Mucosa of stomach (tissue), 1 donor: ENCODE measurements around the gene TMEM247.

Source experiments
- H3K27me3 ChIP-seq: one replicate; pipeline ENCODE4 v1.7.0; 2013; ENCODE audit warnings: mild to moderate bottlenecking, low read length; ENCODE audit not compliant: control insufficient read depth, insufficient read depth
- H3K36me3 ChIP-seq: one replicate; pipeline ENCODE4 v1.7.0; 2013; ENCODE audit warnings: low read length; ENCODE audit not compliant: control insufficient read depth, insufficient read depth
- H3K4me1 ChIP-seq: one replicate; pipeline ENCODE4 v1.7.0; 2013; ENCODE audit warnings: mild to moderate bottlenecking, low read length; ENCODE audit not compliant: control insufficient read depth, insufficient read depth
- H3K4me3 ChIP-seq: one replicate; pipeline ENCODE4 v1.7.0; 2013; ENCODE audit warnings: low read length
- H3K9ac ChIP-seq: one replicate; pipeline ENCODE4 v1.7.0; 2013; ENCODE audit warnings: mild to moderate bottlenecking, low read length, moderate library complexity
- H3K9me3 ChIP-seq: one replicate; pipeline ENCODE4 v1.7.0; 2013; ENCODE audit warnings: mild to moderate bottlenecking, low read length, moderate library complexity; ENCODE audit not compliant: control insufficient read depth
- donor health status: Pancreatic carcinoma.

TMEM247 gene

DNA sequence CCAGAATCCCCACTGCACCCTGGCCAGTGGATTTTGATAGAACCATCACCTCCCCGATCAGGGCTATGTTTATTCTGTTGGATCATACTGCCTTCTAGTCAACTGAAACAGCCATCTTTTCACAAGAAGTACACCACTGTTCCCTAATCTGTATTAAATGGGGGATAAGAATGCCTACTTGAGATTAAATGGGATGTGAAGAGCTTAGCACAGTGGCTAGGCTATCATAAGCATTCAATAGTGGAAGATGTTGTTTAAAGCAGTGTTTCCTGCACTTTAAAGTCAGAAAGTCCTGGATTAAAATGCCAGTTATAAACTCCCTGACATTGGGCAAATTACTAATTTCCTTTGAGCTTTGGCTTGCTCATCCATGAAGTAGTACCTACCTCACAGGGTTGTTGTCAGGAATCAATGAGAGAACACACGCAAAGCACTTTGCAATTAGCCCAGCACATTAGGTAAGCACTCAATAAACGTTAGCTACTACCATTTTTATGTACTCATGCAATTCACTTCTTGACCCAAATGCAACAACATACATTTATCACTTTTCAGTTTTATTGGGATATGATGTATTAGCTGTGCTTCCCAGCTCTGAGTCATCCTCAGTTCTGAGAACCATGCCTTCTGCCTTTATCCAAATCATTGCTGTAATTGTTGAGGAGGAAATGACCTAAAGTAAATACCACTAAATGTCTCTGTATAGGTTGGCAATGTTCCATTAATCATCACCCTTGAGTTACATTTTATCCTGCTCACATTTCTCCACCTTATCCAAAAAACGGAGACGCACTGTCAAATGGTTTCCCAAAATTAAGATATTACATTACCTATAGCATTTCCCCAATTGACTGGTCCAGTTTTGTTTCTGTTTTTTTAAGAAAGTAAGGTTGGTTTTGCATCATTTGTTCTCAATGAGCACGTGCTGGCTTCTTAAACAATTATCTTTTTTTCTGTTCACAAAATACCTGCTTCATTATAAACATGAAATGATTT is 2.1 kb downstream of the TMEM247 start:
- H3K4me1 ChIP-seq: peaks cover 6% of the 10 kb centered on the region
- no peaks in the 10 kb centered on the region for H3K36me3 ChIP-seq
- H3K9me3 ChIP-seq: no peaks in the 10 kb centered on the region
- no peak overlapping the region for H3K4me3 ChIP-seq
- H3K9ac ChIP-seq: no peak overlapping the region
- H3K27me3 ChIP-seq: no peaks in the 10 kb centered on the region

DNA sequence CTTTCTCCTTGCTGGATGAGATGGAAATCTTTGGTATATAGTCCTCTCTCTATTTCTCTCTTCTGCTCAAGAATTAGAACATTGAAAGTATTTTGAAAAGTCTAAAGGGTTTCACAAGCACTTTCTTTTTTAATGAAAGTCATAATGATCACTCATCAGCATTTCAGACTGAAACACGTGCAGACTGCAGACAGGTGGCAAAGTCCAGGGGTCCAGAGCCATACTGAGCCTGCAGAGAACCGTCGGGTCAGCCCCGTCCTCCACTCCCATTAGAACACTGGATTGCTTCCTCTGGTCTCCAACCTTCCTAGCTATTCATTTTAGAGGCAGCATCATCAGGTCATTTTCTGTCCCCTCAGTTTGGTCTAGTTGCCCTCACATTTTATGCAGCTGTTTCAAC is 3.1 kb downstream of the TMEM247 start:
- Histone ChIP-seq H3K4me1 (peaks cover 4% of the 10 kb centered on the region), H3K36me3 (no peaks in the 10 kb centered on the region), H3K9me3 (no peaks in the 10 kb centered on the region), H3K9ac (no peak overlapping the region), H3K4me3 (no peak overlapping the region), H3K27me3 (no peaks in the 10 kb centered on the region)

DNA sequence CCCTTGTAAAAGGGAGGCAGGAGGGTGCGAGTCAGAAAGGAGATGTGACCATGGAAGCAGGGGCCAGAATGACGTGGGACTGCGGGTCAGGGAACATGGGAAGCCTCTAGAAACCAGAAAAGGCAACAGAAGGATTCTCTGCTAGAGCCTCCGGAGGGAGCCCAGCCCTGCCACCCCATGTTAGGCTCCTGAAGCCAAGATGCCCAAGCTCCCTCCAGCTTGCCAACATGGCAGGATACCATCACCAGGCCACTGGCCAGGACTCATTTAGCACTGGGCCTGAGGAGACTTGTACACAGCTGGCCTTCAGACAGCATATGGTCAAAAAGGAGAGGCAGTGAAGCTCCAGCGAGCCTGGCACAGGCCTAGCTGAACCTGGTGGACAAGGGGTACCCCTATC is 5.6 kb downstream of the TMEM247 start:
- H3K27me3 ChIP-seq: no peaks in the 10 kb centered on the region
- no peaks in the 10 kb centered on the region for H3K4me1 ChIP-seq
- H3K9ac ChIP-seq: no peak overlapping the region
- no peaks in the 10 kb centered on the region for H3K9me3 ChIP-seq
- H3K36me3 ChIP-seq: no peaks in the 10 kb centered on the region
- H3K4me3 ChIP-seq: no peak overlapping the region

DNA sequence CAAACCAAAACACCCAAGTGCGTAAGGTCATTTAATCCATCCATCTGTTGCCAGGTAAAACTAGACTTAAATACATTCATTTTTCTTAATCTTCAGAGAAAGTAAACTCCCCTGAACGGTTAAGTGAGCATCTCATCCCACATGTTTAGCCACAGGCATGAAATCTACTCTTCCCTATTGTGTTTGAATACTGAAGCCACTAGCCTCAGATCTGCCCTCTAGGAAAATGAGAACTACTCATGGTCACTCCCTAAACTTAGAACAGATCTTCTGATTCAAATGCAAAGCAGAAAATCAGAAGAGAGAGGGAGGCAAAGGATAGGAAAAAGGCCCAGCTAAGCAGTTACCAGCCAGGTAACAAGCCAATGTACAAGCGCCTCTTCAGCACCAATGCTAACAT is 7.1 kb downstream of the TMEM247 start:
- Histone ChIP-seq H3K36me3 (no peaks in the 10 kb centered on the region), H3K9ac (no peak overlapping the region), H3K4me3 (no peak overlapping the region), H3K4me1 (no peaks in the 10 kb centered on the region), H3K9me3 (no peaks in the 10 kb centered on the region), H3K27me3 (no peaks in the 10 kb centered on the region)

DNA sequence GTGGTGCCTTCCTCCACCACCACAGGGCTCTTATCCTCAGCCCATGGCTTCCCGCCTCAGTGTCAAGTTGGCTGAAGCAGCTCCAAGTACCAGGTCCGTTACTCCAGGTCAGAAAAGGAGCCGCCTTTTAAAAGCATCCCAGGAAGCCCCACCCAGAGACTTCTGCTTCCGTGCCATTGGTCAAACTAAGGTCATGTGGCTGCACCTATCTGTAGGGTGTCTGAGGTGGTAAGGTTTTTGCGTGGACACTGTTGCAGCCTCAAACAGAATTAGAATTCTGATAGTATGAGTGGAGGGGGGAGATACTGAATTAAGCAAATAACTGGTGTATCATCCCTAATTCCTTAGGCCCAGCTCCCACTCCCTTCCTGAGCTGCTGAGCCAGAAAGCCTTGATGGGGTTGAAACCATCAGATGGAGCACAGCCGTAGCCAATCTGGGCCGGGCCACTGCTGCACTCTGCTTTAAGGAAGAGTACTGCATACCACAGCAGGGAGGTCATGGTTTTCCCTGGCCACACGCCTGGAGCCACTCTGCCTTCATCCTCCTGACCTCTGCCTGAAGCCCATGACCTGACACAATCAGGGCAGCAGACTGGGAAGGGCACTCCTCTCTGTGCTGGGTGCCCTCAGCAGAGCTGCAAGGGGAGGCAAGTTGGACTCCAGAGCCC is 8.4 kb downstream of the TMEM247 start:
- Histone ChIP-seq H3K9me3 (no peaks in the 10 kb centered on the region), H3K4me3 (no peak overlapping the region), H3K9ac (no peak overlapping the region), H3K36me3 (no peaks in the 10 kb centered on the region), H3K27me3 (no peaks in the 10 kb centered on the region), H3K4me1 (no peaks in the 10 kb centered on the region)

DNA sequence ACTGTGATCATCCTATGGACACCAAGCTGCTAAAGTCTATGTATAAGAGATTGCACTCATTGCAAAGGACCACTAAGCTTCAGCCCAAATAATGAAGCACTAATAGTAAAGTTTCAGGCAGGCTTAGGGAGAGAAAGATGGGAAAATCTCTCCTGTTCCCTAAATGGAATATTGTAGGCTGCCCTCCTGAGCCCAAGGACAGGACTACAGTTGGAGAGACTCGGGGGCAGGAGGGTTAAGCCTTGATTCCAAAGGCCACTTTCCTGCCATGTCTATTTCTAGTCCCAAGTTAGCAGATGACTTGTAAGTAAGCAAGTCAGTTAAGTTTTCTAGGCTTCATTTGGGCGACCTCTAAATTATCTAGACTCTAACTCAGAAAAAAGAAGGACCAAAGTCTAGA is 9.0 kb downstream of the TMEM247 start:
- H3K9ac ChIP-seq: no peak overlapping the region
- no peaks in the 10 kb centered on the region for H3K27me3 ChIP-seq
- no peaks in the 10 kb centered on the region for H3K4me1 ChIP-seq
- H3K4me3 ChIP-seq: no peak overlapping the region
- H3K9me3 ChIP-seq: no peaks in the 10 kb centered on the region
- no peaks in the 10 kb centered on the region for H3K36me3 ChIP-seq

DNA sequence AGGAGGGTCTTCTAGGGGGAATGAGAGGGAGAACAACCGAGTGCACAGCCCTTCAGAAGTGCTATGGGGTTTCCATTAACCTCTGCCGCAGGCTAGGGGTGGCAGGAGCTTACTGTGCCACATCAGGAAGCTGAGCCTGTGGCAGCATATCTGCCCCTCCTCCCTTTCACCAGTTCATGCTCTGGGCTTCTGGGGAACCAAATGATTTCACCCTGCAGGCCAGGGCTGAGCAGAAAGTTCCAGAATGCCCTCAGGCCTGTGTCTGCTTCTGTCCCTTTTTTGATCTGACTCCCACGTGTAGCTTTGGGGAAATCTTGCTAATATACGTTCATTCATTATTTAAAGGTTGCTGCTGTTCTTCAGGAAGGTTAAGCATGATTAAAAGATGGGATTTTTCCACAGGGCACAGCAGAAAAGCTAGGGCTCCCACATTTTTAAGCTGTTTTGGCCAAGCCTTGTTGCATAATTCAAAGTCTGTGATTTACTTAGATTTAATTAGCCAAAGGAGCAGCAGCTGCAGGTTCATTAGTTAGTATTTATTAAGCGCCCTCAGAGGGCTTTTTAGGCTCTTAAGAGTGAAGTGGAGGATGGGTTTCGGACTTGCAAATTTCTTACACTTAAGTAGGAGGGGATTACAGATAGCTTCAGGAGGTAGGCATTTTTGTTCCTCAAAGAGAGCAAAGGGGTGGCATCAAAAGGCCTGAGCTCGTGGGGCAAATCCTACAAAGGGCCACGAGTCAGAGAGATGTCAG is 10.2 kb downstream of the TMEM247 start:
- no peaks in the 10 kb centered on the region for H3K9me3 ChIP-seq
- no peaks in the 10 kb centered on the region for H3K27me3 ChIP-seq
- no peaks in the 10 kb centered on the region for H3K4me1 ChIP-seq
- H3K36me3 ChIP-seq: no peaks in the 10 kb centered on the region
- no peak overlapping the region for H3K4me3 ChIP-seq
- H3K9ac ChIP-seq: no peak overlapping the region

DNA sequence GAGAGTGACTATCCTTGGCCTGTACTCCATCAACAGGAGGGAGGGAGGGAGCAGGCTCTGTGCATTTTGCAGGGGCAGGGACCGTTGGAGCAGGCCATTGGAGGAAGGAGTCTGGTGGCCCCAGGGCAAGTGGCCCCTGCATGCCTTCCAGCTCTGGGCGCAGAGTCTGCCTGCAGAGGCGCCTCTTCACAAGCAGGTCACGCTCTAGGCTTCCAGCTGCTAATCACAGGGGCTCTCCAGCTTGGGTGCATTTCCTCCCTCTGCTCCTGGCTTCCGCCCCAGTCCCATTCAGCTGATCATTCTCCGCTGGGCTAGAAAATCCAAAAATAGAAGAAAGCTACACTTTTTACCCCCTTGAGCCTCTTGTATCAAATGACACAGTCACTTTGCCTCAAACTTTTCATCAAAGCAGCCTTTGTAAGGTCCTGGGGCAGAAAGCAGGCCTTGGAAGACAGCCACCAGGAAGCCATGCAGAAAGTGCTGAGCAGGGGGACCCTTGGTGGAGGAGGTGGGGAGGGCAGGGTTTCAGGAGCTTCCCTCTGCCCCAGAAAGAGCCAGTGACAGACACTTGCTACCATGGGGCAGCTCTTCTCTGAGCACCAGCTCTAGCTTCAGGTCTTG is 11.3 kb downstream of the TMEM247 start:
- Histone ChIP-seq H3K9ac (no peak overlapping the region), H3K4me1 (no peaks in the 10 kb centered on the region), H3K4me3 (no peak overlapping the region), H3K36me3 (no peaks in the 10 kb centered on the region), H3K27me3 (no peaks in the 10 kb centered on the region), H3K9me3 (no peaks in the 10 kb centered on the region)

DNA sequence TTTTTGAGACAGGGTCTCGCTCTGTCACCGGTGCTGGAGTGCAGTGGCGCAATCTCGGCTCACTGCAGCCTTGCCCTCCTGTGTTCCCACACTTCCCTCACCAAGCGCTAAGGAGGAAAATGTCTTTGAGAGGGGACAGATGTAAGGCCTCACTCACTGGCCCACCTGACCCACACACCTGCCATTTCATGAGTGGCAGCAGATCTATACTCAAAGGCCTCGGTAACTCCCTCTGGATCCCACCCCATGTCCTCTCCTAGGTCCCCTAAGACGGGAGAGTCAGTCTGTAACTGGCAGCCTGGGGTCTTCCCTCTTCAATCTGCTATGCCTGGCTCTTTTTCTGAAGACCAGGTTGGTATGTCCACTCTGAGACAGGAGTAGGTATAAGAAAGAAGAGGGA is 12.9 kb downstream of the TMEM247 start:
- Histone ChIP-seq H3K27me3 (peaks cover 2% of the 10 kb centered on the region), H3K36me3 (no peaks in the 10 kb centered on the region), H3K4me3 (no peak overlapping the region), H3K9ac (no peak overlapping the region), H3K4me1 (no peaks in the 10 kb centered on the region), H3K9me3 (no peaks in the 10 kb centered on the region)

DNA sequence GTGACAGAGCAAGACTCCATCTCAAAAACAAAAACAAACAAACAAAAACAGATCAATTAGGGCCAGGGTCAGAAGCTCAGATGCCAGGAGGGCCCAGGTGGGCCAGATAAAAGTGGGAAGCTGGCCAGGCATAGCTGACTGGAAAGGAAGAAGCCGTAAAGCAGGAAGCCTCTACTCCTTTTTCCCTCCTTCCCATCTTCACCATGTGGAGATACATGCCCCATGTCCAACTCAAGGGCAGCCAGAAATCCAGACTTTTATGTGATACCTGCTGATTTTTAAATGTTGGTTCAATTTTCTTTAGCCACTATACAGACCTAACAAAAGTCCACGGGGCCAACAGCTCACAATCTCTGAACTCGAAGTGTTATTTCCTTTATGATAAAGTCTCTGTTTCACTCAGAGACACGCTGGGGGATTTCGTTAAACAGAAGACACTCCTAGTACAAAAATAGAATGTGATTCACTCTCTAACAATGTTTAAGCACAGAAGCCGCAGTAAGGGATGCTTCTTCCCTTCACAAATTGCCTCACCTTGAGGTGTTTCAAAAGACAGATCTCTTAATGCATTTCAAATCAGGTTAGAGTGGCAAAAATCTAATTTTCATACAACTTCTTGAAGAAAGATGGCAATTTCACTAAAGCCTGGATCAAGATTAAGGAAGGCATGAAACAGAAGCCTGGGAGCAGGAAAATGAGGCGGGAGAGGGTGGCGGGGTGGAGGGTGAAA is 14.0 kb downstream of the TMEM247 start:
- H3K4me1 ChIP-seq: no peaks in the 10 kb centered on the region
- H3K36me3 ChIP-seq: no peaks in the 10 kb centered on the region
- no peak overlapping the region for H3K9ac ChIP-seq
- no peaks in the 10 kb centered on the region for H3K9me3 ChIP-seq
- H3K27me3 ChIP-seq: peaks cover 9% of the 10 kb centered on the region
- no peak overlapping the region for H3K4me3 ChIP-seq

DNA sequence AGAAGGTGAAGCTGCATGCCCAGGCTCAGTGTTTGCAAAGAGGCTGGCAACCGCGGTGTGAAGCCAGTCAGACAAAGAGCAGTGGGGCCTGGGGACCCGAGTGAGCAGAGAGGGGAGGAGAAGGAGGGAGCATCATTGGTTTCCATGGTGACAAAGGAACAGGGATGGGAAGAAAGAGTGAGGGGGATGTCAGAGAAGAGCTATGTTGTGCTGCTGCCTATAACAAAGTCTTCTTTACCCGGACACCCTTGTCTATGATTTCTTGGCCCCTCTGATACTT is 14.5 kb downstream of the TMEM247 start:
- Histone ChIP-seq H3K4me3 (no peak overlapping the region), H3K4me1 (no peaks in the 10 kb centered on the region), H3K9me3 (no peaks in the 10 kb centered on the region), H3K36me3 (no peaks in the 10 kb centered on the region), H3K27me3 (peaks cover 9% of the 10 kb centered on the region), H3K9ac (no peak overlapping the region)
